Measurements from ENCODE around the gene HLA-DQB1.
A peak's percentile ranks its signal among the peaks of the same experiment; 100 is the strongest.
"Not testable (repeated sequence)": the region's sequence is repeated elsewhere in the genome, so short reads cannot be mapped to it uniquely, and the experiment has no call there.

Gene HLA-DQB1

GRCh38 chr6:32666420-32667300, at the start of gene HLA-DQB1:
Gene HLA-DQB1 (minus strand): TSS chr6:32666657. CDS start chr6:32666607, 50 bp downstream.
- peak; percentile 21 for DNase-seq

- DNase-seq = no peak
Measured at GRCh38 chr6:32713241-32713640, 46.8 kb upstream of the HLA-DQB1 start.

DNA sequence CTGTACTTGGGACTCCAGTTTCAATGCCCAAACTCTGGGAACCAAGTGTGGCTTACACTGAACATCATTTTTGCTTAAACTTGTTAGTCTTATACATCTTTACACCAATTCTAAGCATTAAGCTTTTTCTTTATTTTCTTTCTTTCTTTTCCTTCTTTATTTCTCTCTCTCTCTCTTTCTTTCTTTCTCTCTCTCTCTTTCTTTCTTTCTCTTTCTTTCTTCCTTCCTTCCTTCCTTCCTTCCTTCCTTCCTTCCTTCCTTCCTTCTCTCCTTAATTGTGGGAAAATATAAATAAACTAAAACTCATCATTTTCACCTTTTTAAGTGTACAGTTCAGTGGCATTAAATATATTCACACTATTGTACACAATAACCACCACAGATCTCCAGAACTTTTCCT, 43.2 kb upstream of the HLA-DQB1 start:
- DNase-seq = no peak

DNA sequence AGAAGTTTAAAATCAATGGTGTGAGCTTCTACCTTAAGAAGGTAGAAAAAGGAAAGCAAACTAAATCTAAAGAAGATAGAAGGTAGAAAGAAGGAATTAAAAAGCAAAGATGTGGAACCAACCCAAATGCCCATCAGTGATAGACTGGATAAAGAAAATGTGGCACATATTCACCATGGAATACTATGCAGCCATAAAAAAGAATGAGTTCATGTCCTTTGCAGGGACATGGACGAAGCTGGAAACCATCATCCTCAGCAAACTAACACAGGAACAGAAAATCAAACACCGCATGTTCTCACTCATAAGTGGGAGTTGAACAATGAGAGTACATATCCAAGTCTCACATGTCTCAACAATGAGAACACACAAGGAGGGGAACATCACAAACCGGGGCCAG, 38.7 kb upstream of the HLA-DQB1 start:
- DNase-seq = not testable (repeated sequence)

DNA sequence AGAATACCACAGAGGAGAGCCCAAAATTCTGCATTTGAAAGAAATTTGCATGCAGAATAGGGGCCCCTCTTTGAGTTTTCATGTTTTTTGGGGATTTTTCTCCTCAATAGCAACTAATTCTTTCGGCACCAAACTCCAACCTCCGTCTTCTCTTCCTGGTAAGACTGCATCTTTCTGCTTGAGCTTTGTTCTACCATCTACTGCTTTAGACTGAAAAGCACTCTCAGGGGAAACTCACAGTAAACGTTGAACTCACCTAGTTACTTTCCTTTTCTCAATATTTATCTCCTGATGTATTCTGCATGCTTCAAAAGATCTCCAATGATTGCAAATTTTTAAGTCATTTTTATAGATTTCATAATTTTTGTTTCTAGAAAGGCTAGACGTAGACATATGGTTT, 36.9 kb upstream of the HLA-DQB1 start:
- no peak for DNase-seq

DNA sequence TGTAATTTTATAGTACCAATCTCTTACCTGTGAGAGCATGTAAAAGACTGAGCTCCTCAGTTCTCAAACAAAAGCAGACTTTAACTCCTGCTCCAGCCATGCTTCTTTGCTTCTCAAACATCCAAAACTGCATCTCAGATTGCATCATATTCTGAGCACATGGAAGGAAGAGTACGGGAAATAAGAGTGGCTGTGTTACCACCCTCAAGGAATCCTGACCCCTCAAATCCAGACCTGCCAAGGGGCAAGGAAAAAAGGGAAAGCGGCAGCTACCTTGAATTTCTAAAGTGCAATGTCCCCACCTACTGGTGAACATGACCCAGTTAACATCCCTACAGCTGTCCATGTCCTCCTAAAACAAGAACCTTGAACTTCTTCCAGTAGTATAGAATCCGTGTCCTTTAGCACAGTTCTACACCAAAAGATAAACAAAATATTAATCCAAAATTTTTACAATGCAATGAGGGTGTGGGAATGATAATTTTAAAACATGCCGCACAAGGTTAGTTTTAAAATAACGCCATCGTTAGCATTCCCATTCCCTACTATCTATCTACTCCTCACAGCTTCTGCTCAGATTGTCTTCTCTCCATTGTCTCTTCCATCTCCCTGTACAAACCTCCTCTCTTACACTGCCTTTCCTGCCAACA, 34.1 kb upstream of the HLA-DQB1 start:
- peak; percentile 39 for DNase-seq

DNA sequence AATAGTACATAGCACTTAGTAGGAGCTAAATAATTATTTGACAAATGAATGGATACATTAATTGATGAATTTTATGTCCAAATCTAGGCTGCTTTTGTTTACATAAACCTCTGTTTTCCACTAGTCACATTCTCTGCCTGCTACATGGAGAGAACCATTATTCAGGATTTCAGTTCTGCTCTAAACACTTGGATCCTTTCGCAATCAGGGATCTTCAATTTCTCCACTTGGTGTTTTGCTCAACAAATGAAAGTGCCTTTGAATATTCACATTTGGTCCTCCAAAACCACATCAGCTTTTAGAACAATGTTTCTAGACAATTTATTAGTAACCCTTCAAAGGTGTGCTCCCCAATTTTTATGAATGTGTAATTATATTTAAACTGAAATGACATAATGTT, 30.6 kb upstream of the HLA-DQB1 start:
- no peak for DNase-seq

GRCh38 chr6:32692019-32692418, 25.6 kb upstream of the HLA-DQB1 start:
- DNase-seq = peak; percentile 7

- no peak for DNase-seq
Measured at GRCh38 chr6:32689531-32690501, 23.4 kb upstream of the HLA-DQB1 start.

- DNase-seq = no peak
Measured at GRCh38 chr6:32685603-32686002, 19.1 kb upstream of the HLA-DQB1 start.

- no peak for DNase-seq
Measured at GRCh38 chr6:32684246-32684645, 17.8 kb upstream of the HLA-DQB1 start.

DNA sequence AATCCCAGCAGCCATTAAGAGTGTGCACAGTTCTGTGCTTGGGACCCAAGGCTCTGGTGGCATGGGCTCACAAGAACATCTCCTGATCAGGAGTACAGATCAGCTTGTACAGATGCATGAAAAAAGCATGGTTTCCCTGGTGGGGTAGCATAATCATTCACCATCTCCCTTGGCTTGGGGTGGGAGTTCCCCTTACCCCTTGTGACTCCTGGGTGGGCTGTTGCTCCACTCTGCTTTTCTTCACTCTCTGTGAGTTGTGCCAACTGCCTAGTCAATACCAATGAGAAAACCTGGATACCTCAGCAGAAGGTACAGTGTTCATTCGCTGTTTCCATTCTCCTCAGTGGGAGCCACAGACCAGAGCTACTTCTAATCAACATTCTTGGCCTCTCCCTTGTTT, 13.6 kb upstream of the HLA-DQB1 start:
- no peak for DNase-seq

DNA sequence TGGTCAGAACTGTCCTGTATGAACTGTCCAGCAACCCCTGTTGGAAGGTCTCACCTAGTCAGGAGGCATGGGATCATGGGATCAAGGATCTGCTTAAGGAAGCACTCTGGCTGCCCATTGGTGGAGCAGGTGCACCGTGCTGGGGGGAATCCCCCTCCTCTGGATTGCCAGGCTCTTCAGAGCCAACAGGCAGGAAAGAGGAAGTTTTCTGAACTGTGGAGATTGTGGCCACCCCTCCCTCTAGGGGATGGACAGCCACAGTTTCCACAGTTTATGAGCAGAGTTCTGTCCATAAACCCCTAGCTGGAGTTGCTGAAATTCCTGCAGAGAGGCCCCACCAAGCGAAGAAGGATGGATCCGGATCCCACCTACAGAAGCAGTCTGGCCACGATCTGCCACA, 13.0 kb upstream of the HLA-DQB1 start:
- no peak for DNase-seq

DNA sequence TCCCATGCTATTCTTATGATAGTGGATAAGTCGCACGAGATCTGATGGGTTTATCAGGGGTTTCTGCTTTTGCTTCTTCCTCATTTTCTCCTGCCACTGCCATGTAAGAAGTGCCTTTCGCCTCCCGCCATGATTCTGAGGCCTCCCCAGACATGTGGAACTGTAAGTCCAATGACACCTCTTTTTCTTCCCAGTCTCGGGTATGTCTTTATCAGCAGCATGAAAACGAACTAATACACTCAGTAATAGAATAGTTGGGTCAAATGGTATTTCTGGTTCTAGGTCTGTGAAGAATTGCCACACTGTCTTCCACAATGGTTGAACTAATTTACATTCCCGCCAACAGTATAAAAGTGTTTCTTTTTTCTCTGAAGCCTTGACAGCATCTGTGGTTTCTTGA, 7.7 kb upstream of the HLA-DQB1 start:
- DNase-seq = not testable (repeated sequence)

DNA sequence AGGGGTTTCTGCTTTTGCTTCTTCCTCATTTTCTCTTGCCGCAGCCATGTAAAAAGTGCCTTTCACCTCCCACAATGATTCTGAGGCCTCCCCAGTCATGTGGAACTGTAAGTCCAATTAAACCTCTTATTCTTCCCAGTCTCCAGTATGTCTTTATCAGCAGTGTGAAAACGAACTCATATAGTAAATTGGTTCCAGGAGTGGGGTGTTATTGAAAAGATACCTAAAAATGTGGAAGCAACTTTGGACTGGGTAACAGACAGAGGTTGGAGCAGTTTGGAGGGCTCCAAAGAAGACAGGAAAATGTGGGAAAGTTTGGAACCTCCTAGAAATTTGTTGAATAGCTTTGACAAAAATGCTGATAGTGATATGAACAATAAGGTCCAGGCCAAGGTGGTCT, 5.5 kb upstream of the HLA-DQB1 start:
- not testable (repeated sequence) for DNase-seq

DNA sequence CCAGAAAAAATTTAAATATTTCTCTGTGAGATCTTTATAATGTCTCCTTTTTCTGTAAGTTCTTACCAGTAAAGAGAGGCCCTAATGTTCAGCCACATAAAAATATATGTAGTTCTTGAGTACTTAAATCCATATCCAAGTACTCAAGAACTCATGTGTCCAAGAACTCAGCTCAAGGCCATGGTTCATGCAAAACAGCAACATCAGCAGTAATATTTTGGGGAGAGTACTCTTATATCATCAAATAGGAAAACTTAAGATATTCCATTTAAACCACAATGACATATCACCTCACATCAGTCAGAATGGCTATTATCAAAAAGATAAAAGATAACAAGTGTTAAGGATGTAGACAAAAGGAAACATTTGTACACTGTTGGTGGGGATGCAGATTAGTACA, 3.4 kb upstream of the HLA-DQB1 start:
- no peak for DNase-seq

DNA sequence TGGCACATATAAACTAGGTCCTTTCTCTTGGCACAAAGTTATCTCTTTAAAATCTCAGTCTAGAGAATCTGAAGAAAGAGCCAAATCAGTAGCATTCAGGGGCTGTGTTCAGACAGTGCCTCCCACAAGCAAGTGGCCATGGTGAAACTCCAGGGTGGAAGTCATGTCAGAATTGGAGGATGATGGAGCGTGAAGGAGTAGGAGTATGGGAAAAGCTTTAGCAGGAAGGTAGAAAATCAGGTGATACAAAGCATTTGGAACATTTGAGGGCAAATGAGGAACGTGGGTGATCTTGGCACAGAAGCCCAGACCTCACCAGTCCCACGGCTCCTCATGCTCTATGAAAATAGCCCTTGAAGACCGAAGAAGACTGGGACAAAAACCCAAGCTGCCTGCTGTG, 2.8 kb upstream of the HLA-DQB1 start:
- DNase-seq = no peak

- DNase-seq = peak; percentile 84
Measured at GRCh38 chr6:32668226-32668747, 1.8 kb upstream of the HLA-DQB1 start.

DNA sequence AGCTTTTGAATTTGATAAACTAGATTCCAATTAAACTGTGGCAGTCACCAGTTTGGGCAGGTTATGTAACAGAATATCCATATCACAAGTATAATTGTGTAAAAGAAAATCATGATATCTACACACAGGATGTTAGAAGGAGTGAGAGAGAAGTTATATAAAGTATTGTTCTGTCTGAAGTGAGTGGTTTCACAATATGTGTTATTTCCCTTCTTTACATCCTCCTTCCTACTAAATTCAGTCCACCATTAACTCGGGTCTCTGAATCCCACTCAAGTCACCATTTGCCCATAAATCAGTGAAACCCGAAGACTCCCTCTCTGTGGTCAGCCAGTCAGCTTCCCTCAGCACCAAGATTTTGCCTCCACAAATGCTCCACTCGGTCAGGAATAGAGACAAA, 796 bp downstream of the HLA-DQB1 start:
- DNase-seq = no peak

GRCh38 chr6:32664827-32665362, 1.6 kb downstream of the HLA-DQB1 start:
- no peak for DNase-seq

GRCh38 chr6:32664354-32664753, 2.1 kb downstream of the HLA-DQB1 start:
- no peak for DNase-seq

DNA sequence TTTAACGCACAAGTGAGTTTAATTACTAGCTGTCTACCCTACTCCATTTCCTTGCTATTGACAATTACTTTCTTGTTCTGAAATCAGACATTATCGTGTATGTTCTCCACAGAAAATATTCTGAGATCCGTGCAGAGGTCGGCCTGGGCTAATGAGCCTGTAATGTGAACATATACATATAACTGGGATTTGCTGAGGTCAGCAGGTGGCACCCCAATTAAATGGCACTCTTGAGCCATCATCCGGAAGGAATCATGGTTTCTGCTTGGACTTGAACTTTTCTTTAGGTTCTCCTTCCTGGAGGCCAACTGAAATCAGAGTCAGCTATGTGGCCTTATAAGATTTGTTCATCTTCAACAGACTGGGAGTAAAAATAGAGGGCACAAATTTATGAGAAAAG, 3.6 kb downstream of the HLA-DQB1 start:
- DNase-seq = no peak

GRCh38 chr6:32662099-32662498, 4.4 kb downstream of the HLA-DQB1 start:
- DNase-seq = no peak
